Measurements from ENCODE around the gene PDGFRB. TPM values are rescaled to one million over a fixed set of nuclear protein-coding genes. Genes with fewer than 3 reads are reported as not detected.

Gene PDGFRB
- total RNA-seq, 1 donor: 531 TPM

- H3K27ac ChIP-seq (ENCODE audit: low read depth, low read length): peak overlapping the region; percentile 82
- H4K20me1 ChIP-seq (ENCODE audit: insufficient read depth, low read length): peaks cover 33% of the 10 kb centered on the region
Observed at GRCh38 chr5:150153957-150154617, 1.6 kb downstream of the PDGFRB start.

GRCh38 chr5:150153483-150153882 is 2.2 kb downstream of the PDGFRB start:
- peaks cover 74% of the 10 kb centered on the region for H3K4me1 ChIP-seq (ENCODE audit: insufficient read depth, low read length)
- H2AFZ ChIP-seq (ENCODE audit: low read length): no peak overlapping the region
- peaks cover 47% of the 10 kb centered on the region for H3K36me3 ChIP-seq (ENCODE audit: insufficient read depth, low read length)
- peak overlapping the region; percentile 82 for H3K27ac ChIP-seq (ENCODE audit: low read depth, low read length)
- H4K20me1 ChIP-seq (ENCODE audit: insufficient read depth, low read length): peaks cover 37% of the 10 kb centered on the region
- H3K4me3 ChIP-seq (ENCODE audit: insufficient read depth, low read length): peak overlapping the region; percentile 93
- peak overlapping the region; percentile 97 for H3K4me2 ChIP-seq (ENCODE audit: insufficient read depth, low read length)
- no peak for DNase-seq (ENCODE audit: insufficient read length, low spot score, missing footprints)
- peaks cover 68% of the 10 kb centered on the region for H3K79me2 ChIP-seq (ENCODE audit: insufficient read depth, low read length)
- no peak for TF ChIP-seq CTCF (IDR thresholded peaks at IDR 0.05; ENCODE audit: extremely low read depth, low read depth, low read length)
- no peaks in the 10 kb centered on the region for H3K27me3 ChIP-seq (ENCODE audit: insufficient read depth, low read length)
- no peaks in the 10 kb centered on the region for H3K9me3 ChIP-seq (ENCODE audit: low read depth, low read length)

More at GRCh38 chr5:150153957-150154617, 1.6 kb downstream of the PDGFRB start:
- H3K79me2 ChIP-seq (ENCODE audit: insufficient read depth, low read length): peaks cover 62% of the 10 kb centered on the region
- peak overlapping the region; percentile 93 for H3K4me3 ChIP-seq (ENCODE audit: insufficient read depth, low read length)
- H3K4me2 ChIP-seq (ENCODE audit: insufficient read depth, low read length): peak overlapping the region; percentile 97
- H3K4me1 ChIP-seq (ENCODE audit: insufficient read depth, low read length): peaks cover 74% of the 10 kb centered on the region
- H3K9me3 ChIP-seq (ENCODE audit: low read depth, low read length): no peaks in the 10 kb centered on the region
- H2AFZ ChIP-seq (ENCODE audit: low read length): no peak overlapping the region
- no peaks in the 10 kb centered on the region for H3K27me3 ChIP-seq (ENCODE audit: insufficient read depth, low read length)
- DNase-seq (ENCODE audit: insufficient read length, low spot score, missing footprints): no peak
- H3K36me3 ChIP-seq (ENCODE audit: insufficient read depth, low read length): peaks cover 41% of the 10 kb centered on the region
- TF ChIP-seq CTCF (IDR thresholded peaks at IDR 0.05; ENCODE audit: extremely low read depth, low read depth, low read length): peak; percentile 30

GRCh38 chr5:150152636-150153462 is 2.8 kb downstream of the PDGFRB start:
- H3K4me2 ChIP-seq (ENCODE audit: insufficient read depth, low read length): peak overlapping the region; percentile 97
- peak overlapping the region; percentile 82 for H3K27ac ChIP-seq (ENCODE audit: low read depth, low read length)
- no peak for DNase-seq (ENCODE audit: insufficient read length, low spot score, missing footprints)
- peaks cover 75% of the 10 kb centered on the region for H3K79me2 ChIP-seq (ENCODE audit: insufficient read depth, low read length)
- no peaks in the 10 kb centered on the region for H3K27me3 ChIP-seq (ENCODE audit: insufficient read depth, low read length)
- H2AFZ ChIP-seq (ENCODE audit: low read length): no peak overlapping the region
- TF ChIP-seq CTCF (IDR thresholded peaks at IDR 0.05; ENCODE audit: extremely low read depth, low read depth, low read length): no peak
- peaks cover 37% of the 10 kb centered on the region for H4K20me1 ChIP-seq (ENCODE audit: insufficient read depth, low read length)
- H3K4me3 ChIP-seq (ENCODE audit: insufficient read depth, low read length): peak overlapping the region; percentile 93
- H3K36me3 ChIP-seq (ENCODE audit: insufficient read depth, low read length): peaks cover 54% of the 10 kb centered on the region
- no peaks in the 10 kb centered on the region for H3K9me3 ChIP-seq (ENCODE audit: low read depth, low read length)
- peaks cover 74% of the 10 kb centered on the region for H3K4me1 ChIP-seq (ENCODE audit: insufficient read depth, low read length)

GRCh38 chr5:150149618-150150017 is 6.0 kb downstream of the PDGFRB start:
- Histone ChIP-seq H3K9me3 (ENCODE audit: low read depth, low read length) (no peaks in the 10 kb centered on the region), H3K4me2 (ENCODE audit: insufficient read depth, low read length) (no peak overlapping the region), H2AFZ (ENCODE audit: low read length) (no peak overlapping the region), H3K4me1 (ENCODE audit: insufficient read depth, low read length) (peaks cover 76% of the 10 kb centered on the region), H3K36me3 (ENCODE audit: insufficient read depth, low read length) (peaks cover 54% of the 10 kb centered on the region), H4K20me1 (ENCODE audit: insufficient read depth, low read length) (peaks cover 41% of the 10 kb centered on the region), H3K27ac (ENCODE audit: low read depth, low read length) (peak overlapping the region; percentile 95), H3K27me3 (ENCODE audit: insufficient read depth, low read length) (no peaks in the 10 kb centered on the region), H3K4me3 (ENCODE audit: insufficient read depth, low read length) (no peak overlapping the region), H3K79me2 (ENCODE audit: insufficient read depth, low read length) (peaks cover 98% of the 10 kb centered on the region)
- no peak for DNase-seq (ENCODE audit: insufficient read length, low spot score, missing footprints)
- TF ChIP-seq CTCF (IDR thresholded peaks at IDR 0.05; ENCODE audit: extremely low read depth, low read depth, low read length): no peak
